A549 (cell line): ENCODE measurements around the gene ABHD17A.

Experiments used
- BHLHE40 ChIP-seq: IDR thresholded peaks from 2 replicates; pipeline ENCODE4 v1.6.1; 2012; ENCODE audit warnings: low read depth, low read length, inconsistent platforms
- CTCF ChIP-seq: fragments of >200 bp; sonication (Bioruptor Twin); formaldehyde crosslinking; IDR thresholded peaks from 3 replicates; pipeline ENCODE4 v1.5.1; 2016
- EHF ChIP-seq: fragments of 250-450 bp; sonication (Bioruptor Pico); IDR thresholded peaks from 2 replicates; pipeline ENCODE4 v1.5.0; 2020; ENCODE audit warnings: mild to moderate bottlenecking
- EP300 ChIP-seq, 2 experiments: fragments of >200 bp; sonication (Bioruptor Twin); formaldehyde crosslinking; IDR thresholded peaks; 2 replicates in 1 of 2; 3 replicates in 1 of 2; pipeline ENCODE4 v1.6.1; 2016 to 2017
- GATA3 ChIP-seq: IDR thresholded peaks from 2 replicates; pipeline ENCODE4 v1.6.1; 2012; ENCODE audit warnings: borderline replicate concordance
- MAFK ChIP-seq: fragments of 450-650 bp; IDR thresholded peaks from 2 replicates; pipeline ENCODE4 v1.6.1; 2014; ENCODE audit not compliant: partially characterized antibody
- MAX ChIP-seq: IDR thresholded peaks from 2 replicates; pipeline ENCODE4 v1.6.1; 2012
- PBX3 ChIP-seq: IDR thresholded peaks from 2 replicates; pipeline ENCODE4 v1.6.1; 2012
- POLR2A ChIP-seq: IDR thresholded peaks from 2 replicates; pipeline ENCODE4 v1.6.1; 2012; ENCODE audit warnings: mild to moderate bottlenecking, low read length
- POLR2AphosphoS2 ChIP-seq: conservative IDR thresholded peaks from 2 replicates; pipeline ENCODE4 v1.6.1; 2012; ENCODE audit warnings: low read length, improper control_type of control experiment, inconsistent platforms
- RCOR1 ChIP-seq: fragments of 150-350 bp; IDR thresholded peaks from 2 replicates; pipeline ENCODE4 v1.6.1; 2014; ENCODE audit warnings: antibody characterized with exemption, low read length, low read depth
- REST ChIP-seq: fragments of 200-600 bp; sonication (generic); IDR thresholded peaks from 2 replicates; pipeline ENCODE4 v1.6.1; 2016; ENCODE audit warnings: antibody characterized with exemption, mild to moderate bottlenecking, moderate library complexity
- SMC3 ChIP-seq: fragments of >200 bp; sonication (Bioruptor Twin); formaldehyde crosslinking; IDR thresholded peaks from 3 replicates; pipeline ENCODE4 v1.6.1; 2018; ENCODE audit warnings: inconsistent platforms

- TF ChIP-seq CTCF (no peak), POLR2AphosphoS2 (no peak), BHLHE40 (no peak), MAFK (no peak), SMC3 (no peak), EHF (no peak), GATA3 (no peak), EP300 (IDR thresholded peaks at IDR 0.05) (no peak), REST (no peak), POLR2A (no peak), PBX3 (no peak), MAX (no peak), RCOR1 (no peak)
These were observed 26.7 kb upstream of the ABHD17A start for GRCh38 chr19:1911995-1912394.
